Ishikawa (cell line): ENCODE results near the gene NBPF26.
"Not testable (repeated sequence)": the region's sequence is repeated elsewhere in the genome, so short reads cannot be mapped to it uniquely, and the experiment has no call there.

ENCODE experiments used
- CEBPB ChIP-seq: IDR thresholded peaks from 2 replicates; pipeline ENCODE4 v1.6.1; 2012
- CREB1 ChIP-seq: IDR thresholded peaks from 2 replicates; pipeline ENCODE4 v1.6.1; 2012; ENCODE audit warnings: low read depth
- EGR1 ChIP-seq: IDR thresholded peaks from 2 replicates; pipeline ENCODE4 v1.6.1; 2012
- EP300 ChIP-seq: IDR thresholded peaks from 2 replicates; pipeline ENCODE4 v1.6.1; 2012; ENCODE audit warnings: borderline replicate concordance
- FOXM1 ChIP-seq: IDR thresholded peaks from 2 replicates; pipeline ENCODE4 v1.6.1; 2012; ENCODE audit warnings: low read depth, borderline replicate concordance
- NFIC ChIP-seq: IDR thresholded peaks from 2 replicates; pipeline ENCODE4 v1.6.1; 2012
- RAD21 ChIP-seq: IDR thresholded peaks from 2 replicates; pipeline ENCODE4 v1.6.1; 2012; ENCODE audit warnings: low read depth
- TAF1 ChIP-seq: IDR thresholded peaks from 2 replicates; pipeline ENCODE4 v1.6.1; 2012; ENCODE audit warnings: low read depth, mild to moderate bottlenecking
- TCF12 ChIP-seq: IDR thresholded peaks from 2 replicates; pipeline ENCODE4 v1.6.1; 2012; ENCODE audit warnings: low read depth
- YY1 ChIP-seq: IDR thresholded peaks from 2 replicates; pipeline ENCODE4 v1.6.1; 2012; ENCODE audit warnings: low read depth
- ZBTB7A ChIP-seq: IDR thresholded peaks from 2 replicates; pipeline ENCODE4 v1.6.1; 2012; ENCODE audit warnings: low read depth
- TF ChIP-seq, protein P1 (sequence below): IDR thresholded peaks from 2 replicates; pipeline ENCODE4 v1.6.1; 2012

DNA sequence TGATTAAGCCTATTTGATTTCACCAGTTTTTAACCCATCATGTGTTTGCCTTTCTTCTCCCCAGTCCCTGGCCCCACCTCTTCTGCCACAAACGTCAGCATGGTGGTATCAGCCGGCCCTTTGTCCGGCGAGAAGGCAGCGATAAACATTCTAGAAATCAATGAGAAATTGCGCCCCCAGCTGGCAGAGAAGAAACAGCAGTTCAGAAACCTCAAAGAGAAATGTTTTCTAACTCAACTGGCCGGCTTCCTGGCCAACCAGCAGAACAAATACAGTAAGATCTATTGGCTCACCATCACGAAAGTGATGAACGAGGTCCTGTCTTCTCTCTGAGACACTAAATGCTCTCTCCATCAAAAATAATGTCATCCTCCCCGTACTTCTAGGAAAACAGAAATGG, 88.1 kb downstream of the NBPF26 start:
- TF ChIP-seq CEBPB, CREB1, EP300, ZBTB7A, EGR1, FOXM1, NFIC, TCF12, TAF1, YY1: not testable (repeated sequence)
- peak; percentile 29 for TF ChIP-seq RAD21
- TF ChIP-seq, protein P1, sequence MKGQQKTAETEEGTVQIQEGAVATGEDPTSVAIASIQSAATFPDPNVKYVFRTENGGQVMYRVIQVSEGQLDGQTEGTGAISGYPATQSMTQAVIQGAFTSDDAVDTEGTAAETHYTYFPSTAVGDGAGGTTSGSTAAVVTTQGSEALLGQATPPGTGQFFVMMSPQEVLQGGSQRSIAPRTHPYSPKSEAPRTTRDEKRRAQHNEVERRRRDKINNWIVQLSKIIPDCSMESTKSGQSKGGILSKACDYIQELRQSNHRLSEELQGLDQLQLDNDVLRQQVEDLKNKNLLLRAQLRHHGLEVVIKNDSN = not testable (repeated sequence)
